Dedifferentiated amniotic fluid mesenchymal stem cell (primary cell): ENCODE measurements around the gene ELFN2.

Experiments
- DNase-seq: peaks from one replicate; pipeline ENCODE4 v3.0.0-alpha.2; 2016; ENCODE audit errors: extremely low spot score

Gene ELFN2

GRCh38 chr22:37427711-37428635 is 694 bp upstream of the ELFN2 start:
- no peak for DNase-seq

- DNase-seq, result no peak
Measured at GRCh38 chr22:37426706-37427134, 559 bp downstream of the ELFN2 start.

GRCh38 chr22:37425800-37426705 is 1.2 kb downstream of the ELFN2 start:
- no peak for DNase-seq

- no peak for DNase-seq
Measured at GRCh38 chr22:37425369-37425768, 1.9 kb downstream of the ELFN2 start.

- DNase-seq, result no peak
Measured at GRCh38 chr22:37423283-37423682, 4.0 kb downstream of the ELFN2 start.

- DNase-seq, result no peak
Measured at GRCh38 chr22:37421468-37421877, 5.8 kb downstream of the ELFN2 start.

GRCh38 chr22:37420686-37421467 is 6.4 kb downstream of the ELFN2 start:
- DNase-seq, result no peak

GRCh38 chr22:37419969-37420685 is 7.2 kb downstream of the ELFN2 start:
- DNase-seq, result no peak

GRCh38 chr22:37419370-37419968 is 7.8 kb downstream of the ELFN2 start:
- no peak for DNase-seq

- no peak for DNase-seq
Measured at GRCh38 chr22:37418627-37419369, 8.5 kb downstream of the ELFN2 start.

- no peak for DNase-seq
Measured at GRCh38 chr22:37417677-37418348, 9.5 kb downstream of the ELFN2 start.

GRCh38 chr22:37417264-37417663 is 10.0 kb downstream of the ELFN2 start:
- no peak for DNase-seq

GRCh38 chr22:37416827-37417226 is 10.5 kb downstream of the ELFN2 start:
- no peak for DNase-seq

- no peak for DNase-seq
Measured at GRCh38 chr22:37416389-37416788, 10.9 kb downstream of the ELFN2 start.

GRCh38 chr22:37415210-37415609 is 12.1 kb downstream of the ELFN2 start:
- no peak for DNase-seq

- DNase-seq, result no peak
Measured at GRCh38 chr22:37414288-37414687, 13.0 kb downstream of the ELFN2 start.

GRCh38 chr22:37413546-37413945 is 13.7 kb downstream of the ELFN2 start:
- DNase-seq, result no peak

GRCh38 chr22:37412495-37413250 is 14.6 kb downstream of the ELFN2 start:
- DNase-seq, result no peak

- DNase-seq, result no peak
Measured at GRCh38 chr22:37411655-37412054, 15.6 kb downstream of the ELFN2 start.
